SU-DHL-6 (cell line): Measurements from ENCODE around the gene NET1.

Source experiments
- H2AFZ ChIP-seq: fragments of 200-600 bp; sonication (generic); 2 replicates; pipeline ENCODE4 v1.6.1; 2014; ENCODE audit warnings: low read depth, mild to moderate bottlenecking, moderate library complexity, mixed read lengths, antibody characterized with exemption, low read length; ENCODE audit not compliant: severe bottlenecking
- H3F3A ChIP-seq: fragments of 200-600 bp; shearing (Covaris generic); 2 replicates; pipeline ENCODE4 v1.6.0; 2016; ENCODE audit warnings: antibody characterized with exemption, mild to moderate bottlenecking; ENCODE audit not compliant: insufficient read depth
- H3K27ac ChIP-seq: fragments of 200-600 bp; sonication (generic); 2 replicates; pipeline ENCODE4 v1.5.1; 2016; ENCODE audit warnings: low read depth, mild to moderate bottlenecking, low read length, moderate library complexity, mixed read lengths
- H3K27me3 ChIP-seq: fragments of 200-600 bp; sonication (generic), shearing (Covaris generic); 2 replicates; pipeline ENCODE4 v1.6.0; 2014; ENCODE audit warnings: mild to moderate bottlenecking, low read length
- H3K36me3 ChIP-seq: fragments of 200-600 bp; sonication (generic); 2 replicates; pipeline ENCODE4 v1.6.1; 2014; ENCODE audit warnings: mild to moderate bottlenecking, low read length, mixed read lengths
- H3K4me2 ChIP-seq: fragments of 300-600, 200-600 bp; shearing (Covaris generic), sonication (generic); 2 replicates; pipeline ENCODE4 v1.6.0; 2014; ENCODE audit warnings: low read length, low read depth, mild to moderate bottlenecking; ENCODE audit not compliant: poor library complexity, severe bottlenecking
- H3K4me3 ChIP-seq: fragments of 200-600 bp; sonication (generic); 2 replicates; pipeline ENCODE4 v1.5.1; 2014; ENCODE audit warnings: antibody characterized with exemption, low read length, mild to moderate bottlenecking, mixed read lengths; ENCODE audit not compliant: insufficient read depth, poor library complexity, severe bottlenecking
- H3K79me2 ChIP-seq: fragments of 200-600 bp; sonication (generic); 2 replicates; pipeline ENCODE4 v1.6.1; 2014; ENCODE audit warnings: mild to moderate bottlenecking, low read length, moderate library complexity; ENCODE audit not compliant: insufficient read depth
- H3K9ac ChIP-seq: fragments of 200-600 bp; sonication (generic); 2 replicates; pipeline ENCODE4 v1.7.0; 2014; ENCODE audit warnings: mild to moderate bottlenecking, low read length
- H3K9me2 ChIP-seq: fragments of 200-600 bp; sonication (generic); replicated peaks from 2 replicates; pipeline ENCODE4 v1.6.1; 2014; ENCODE audit warnings: low read length; ENCODE audit not compliant: insufficient read depth
- H3K9me3 ChIP-seq: fragments of 200-600 bp; sonication (generic); 2 replicates; pipeline ENCODE4 v1.6.1; 2014; ENCODE audit warnings: low read length, mixed read lengths; ENCODE audit not compliant: insufficient read depth
- H4K20me1 ChIP-seq: fragments of 200-600 bp; sonication (generic); 2 replicates; pipeline ENCODE4 v1.6.1; 2014; ENCODE audit warnings: low read depth, mild to moderate bottlenecking, antibody characterized with exemption, low read length, moderate library complexity, mixed read lengths
- EZH2phosphoT487 ChIP-seq: fragments of 200-600 bp; sonication (generic), shearing (Covaris generic); conservative IDR thresholded peaks from 2 replicates; pipeline ENCODE4 v1.6.1; 2018; ENCODE audit warnings: mild to moderate bottlenecking, antibody characterized with exemption, low read length, moderate library complexity, mixed read lengths
- TF ChIP-seq, protein P1 (sequence below): fragments of 200-600 bp; sonication (generic); IDR thresholded peaks from one replicate; pipeline ENCODE4 v1.5.1; 2017; ENCODE audit warnings: antibody characterized with exemption, mild to moderate bottlenecking, low read length, moderate library complexity; ENCODE audit not compliant: insufficient read depth, poor library complexity, severe bottlenecking

NET1 gene

DNA sequence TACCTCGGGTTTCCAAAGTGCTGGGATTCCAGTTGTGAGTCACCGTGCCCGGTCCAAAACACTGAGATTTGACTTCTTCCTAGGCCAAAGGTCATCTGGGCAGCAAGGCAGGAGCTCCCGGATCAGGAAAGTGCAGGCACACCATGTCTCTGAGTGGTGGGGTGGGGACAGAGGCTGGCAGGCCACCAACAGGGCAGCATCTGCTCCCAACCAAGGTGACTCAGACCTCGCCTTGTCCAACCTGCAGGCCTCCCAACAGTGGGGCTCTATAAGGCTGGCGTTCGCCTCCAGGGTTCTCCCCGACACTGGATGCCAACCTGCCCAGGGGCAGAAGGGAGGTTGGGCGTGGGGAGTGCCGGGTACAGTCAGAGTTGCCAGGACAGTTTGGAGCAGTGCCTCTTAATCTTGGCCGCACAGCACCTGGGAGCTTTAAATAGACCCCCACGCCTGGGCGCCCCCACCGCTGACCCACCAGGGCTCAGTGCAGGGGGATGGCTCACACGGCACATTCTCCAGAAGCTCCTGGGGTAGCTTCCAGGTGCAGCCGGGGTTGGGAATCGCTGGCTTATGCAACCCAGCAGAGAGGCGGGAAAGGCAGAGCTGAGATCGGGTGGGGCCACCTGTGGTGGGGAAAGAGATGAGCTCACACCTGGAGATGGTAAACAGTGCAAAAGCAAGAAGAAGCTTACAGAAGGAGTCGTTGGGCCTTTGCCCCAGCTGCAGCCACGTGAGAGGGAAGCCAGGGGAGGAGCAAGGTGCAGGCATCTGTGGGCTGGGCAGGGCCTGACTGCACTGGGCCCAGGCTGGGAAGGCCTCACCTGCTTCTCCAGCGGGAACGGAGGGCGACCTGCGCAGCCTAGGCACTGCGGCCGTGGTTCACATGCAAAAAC is 76.2 kb downstream of the NET1 start:
- no peak overlapping the region for H3K4me2 ChIP-seq
- no peaks in the 10 kb centered on the region for H3K9me3 ChIP-seq
- TF ChIP-seq EZH2phosphoT487, result no peak
- TF ChIP-seq, protein P1, sequence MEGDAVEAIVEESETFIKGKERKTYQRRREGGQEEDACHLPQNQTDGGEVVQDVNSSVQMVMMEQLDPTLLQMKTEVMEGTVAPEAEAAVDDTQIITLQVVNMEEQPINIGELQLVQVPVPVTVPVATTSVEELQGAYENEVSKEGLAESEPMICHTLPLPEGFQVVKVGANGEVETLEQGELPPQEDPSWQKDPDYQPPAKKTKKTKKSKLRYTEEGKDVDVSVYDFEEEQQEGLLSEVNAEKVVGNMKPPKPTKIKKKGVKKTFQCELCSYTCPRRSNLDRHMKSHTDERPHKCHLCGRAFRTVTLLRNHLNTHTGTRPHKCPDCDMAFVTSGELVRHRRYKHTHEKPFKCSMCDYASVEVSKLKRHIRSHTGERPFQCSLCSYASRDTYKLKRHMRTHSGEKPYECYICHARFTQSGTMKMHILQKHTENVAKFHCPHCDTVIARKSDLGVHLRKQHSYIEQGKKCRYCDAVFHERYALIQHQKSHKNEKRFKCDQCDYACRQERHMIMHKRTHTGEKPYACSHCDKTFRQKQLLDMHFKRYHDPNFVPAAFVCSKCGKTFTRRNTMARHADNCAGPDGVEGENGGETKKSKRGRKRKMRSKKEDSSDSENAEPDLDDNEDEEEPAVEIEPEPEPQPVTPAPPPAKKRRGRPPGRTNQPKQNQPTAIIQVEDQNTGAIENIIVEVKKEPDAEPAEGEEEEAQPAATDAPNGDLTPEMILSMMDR, result no peak
- H3K27ac ChIP-seq, result no peak overlapping the region
- no peak overlapping the region for H3K4me3 ChIP-seq
- H3K9me2 ChIP-seq, result no peaks in the 10 kb centered on the region
- no peaks in the 10 kb centered on the region for H3K27me3 ChIP-seq
- H3K9ac ChIP-seq, result no peak overlapping the region
- H4K20me1 ChIP-seq, result no peaks in the 10 kb centered on the region
- no peaks in the 10 kb centered on the region for H3K79me2 ChIP-seq
- no peaks in the 10 kb centered on the region for H3F3A ChIP-seq
- no peaks in the 10 kb centered on the region for H3K36me3 ChIP-seq
- H2AFZ ChIP-seq, result no peak overlapping the region

DNA sequence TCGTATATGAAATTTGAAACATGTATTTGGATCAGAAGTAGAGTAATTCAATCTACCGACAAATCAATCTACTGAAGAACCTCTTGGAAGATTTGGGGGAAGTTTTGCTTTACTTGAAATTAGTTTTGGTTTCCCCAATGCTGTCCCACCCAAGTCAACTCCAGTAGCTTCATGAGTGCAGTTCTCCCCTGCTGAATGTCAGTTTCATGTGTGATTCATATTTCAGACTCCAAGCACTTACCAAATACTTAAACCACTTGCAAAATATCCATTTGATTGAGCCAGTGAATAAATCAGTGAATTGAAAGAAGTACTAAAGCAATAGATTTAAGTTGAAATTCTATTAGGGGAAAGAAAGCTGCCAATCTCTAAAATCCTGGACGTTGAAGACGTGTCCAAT is 77.7 kb downstream of the NET1 start:
- Histone ChIP-seq H3K4me3 (no peak overlapping the region), H3F3A (no peaks in the 10 kb centered on the region), H3K27ac (no peak overlapping the region), H3K9ac (no peak overlapping the region), H3K9me2 (no peaks in the 10 kb centered on the region), H2AFZ (no peak overlapping the region), H3K27me3 (no peaks in the 10 kb centered on the region), H3K79me2 (no peaks in the 10 kb centered on the region), H3K4me2 (no peak overlapping the region), H3K36me3 (no peaks in the 10 kb centered on the region), H3K9me3 (no peaks in the 10 kb centered on the region), H4K20me1 (no peaks in the 10 kb centered on the region)
- TF ChIP-seq EZH2phosphoT487, result no peak
- TF ChIP-seq, protein P1, result no peak

DNA sequence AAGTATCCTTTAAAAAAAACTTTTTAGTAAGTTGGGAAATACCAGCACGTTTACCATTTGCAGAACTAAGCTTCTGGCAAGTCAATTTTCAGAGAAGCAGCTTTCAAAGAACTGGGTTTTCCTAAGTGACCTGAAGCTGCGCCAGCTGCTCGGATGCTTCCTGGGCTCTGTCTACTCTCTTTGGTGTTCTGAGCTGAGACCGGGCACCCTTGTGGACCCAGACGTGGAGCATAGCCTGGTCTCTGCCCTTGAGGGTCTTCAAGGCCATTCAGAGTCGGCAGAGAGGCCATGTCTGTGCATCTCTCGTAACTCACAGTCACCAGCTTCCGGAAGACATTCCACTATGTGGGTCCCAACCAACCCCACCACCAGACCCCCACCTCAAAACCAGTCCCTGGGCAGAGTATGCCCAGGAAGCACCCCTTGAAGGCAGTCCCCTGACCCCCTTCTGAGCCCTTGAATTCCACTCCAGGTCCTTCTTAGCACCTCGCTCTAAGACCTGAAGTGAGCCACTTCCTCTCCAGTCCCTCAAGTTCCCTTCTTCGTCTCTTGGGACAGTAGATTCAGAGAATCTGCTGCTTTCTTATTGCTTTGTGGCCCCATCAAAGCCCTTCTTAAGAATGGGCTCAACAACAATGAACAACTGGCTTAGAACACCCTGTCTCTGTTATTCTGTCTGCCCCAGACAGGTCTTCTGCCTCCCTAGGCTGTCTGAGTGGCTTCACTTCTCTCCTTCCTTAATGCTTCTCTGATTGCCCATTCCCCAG is 78.5 kb downstream of the NET1 start:
- no peak overlapping the region for H3K4me2 ChIP-seq
- no peaks in the 10 kb centered on the region for H3K9me2 ChIP-seq
- H2AFZ ChIP-seq, result no peak overlapping the region
- no peak overlapping the region for H3K27ac ChIP-seq
- TF ChIP-seq, protein P1, result no peak
- no peak for TF ChIP-seq EZH2phosphoT487
- H3K9ac ChIP-seq, result no peak overlapping the region
- H4K20me1 ChIP-seq, result no peaks in the 10 kb centered on the region
- no peak overlapping the region for H3K4me3 ChIP-seq
- H3K79me2 ChIP-seq, result no peaks in the 10 kb centered on the region
- H3K9me3 ChIP-seq, result no peaks in the 10 kb centered on the region
- H3K27me3 ChIP-seq, result no peaks in the 10 kb centered on the region
- no peaks in the 10 kb centered on the region for H3K36me3 ChIP-seq
- H3F3A ChIP-seq, result no peaks in the 10 kb centered on the region
